Stimulated activated naive B cell treated with anti-CD40 and anti-IgM and Interleukin-4, amounts not matched to agents 10 μg/mL and 1 μg/mL and 100 μg/mL, for 72 hours (primary cell): ENCODE data around the gene RPL37A.

Experiments
- ATAC-seq, 2 donors: fragments of 150-1000 bp; cut with Tn5 transposase; replicated peaks; 2 replicates each; pipeline ENCODE4 v1.10.0; 2021; ENCODE audit warnings: moderate library complexity in 1 of 2
- DNase-seq: peaks from one replicate; pipeline ENCODE4 v3.0.0; 2021
- H3K27ac Mint-ChIP-seq: one replicate; pipeline ENCODE4 v1.8.0; 2022; ENCODE audit warnings: mild to moderate bottlenecking, mixed read lengths
- H3K27me3 Mint-ChIP-seq, 2 donors: one replicate each; pipeline ENCODE4 v1.8.0; 2022; ENCODE audit warnings: mixed read lengths in 2 of 2
- H3K36me3 Mint-ChIP-seq, 2 donors: one replicate each; pipeline ENCODE4 v1.8.0; 2022; ENCODE audit warnings: mixed read lengths in 2 of 2, mild to moderate bottlenecking in 1 of 2
- H3K4me1 Mint-ChIP-seq, 2 donors: one replicate each; pipeline ENCODE4 v1.8.0; 2022; ENCODE audit warnings: mixed read lengths in 2 of 2, mild to moderate bottlenecking in 1 of 2
- H3K4me3 Mint-ChIP-seq, 2 donors: one replicate each; pipeline ENCODE4 v1.8.0; 2022; ENCODE audit warnings: mild to moderate bottlenecking in 2 of 2, mixed read lengths in 2 of 2, moderate library complexity in 1 of 2
- H3K9me3 Mint-ChIP-seq, 2 donors: one replicate each; pipeline ENCODE4 v1.8.0; 2022; ENCODE audit warnings: mixed read lengths in 2 of 2, mild to moderate bottlenecking in 1 of 2

RPL37A gene

GRCh38 chr2:216538538-216538937 lies 39.9 kb downstream of the RPL37A start:
- peaks cover 0 to 2% of the 10 kb centered on the region in 2 donors for H3K4me1 Mint-ChIP-seq
- H3K9me3 Mint-ChIP-seq = no peaks in the 10 kb centered on the region
- peaks cover 0 to 4% of the 10 kb centered on the region in 2 donors for H3K36me3 Mint-ChIP-seq
- no peak for DNase-seq
- ATAC-seq = no peak
- H3K27ac Mint-ChIP-seq = no peak overlapping the region
- H3K4me3 Mint-ChIP-seq = no peak overlapping the region
- H3K27me3 Mint-ChIP-seq = peaks cover 14 to 20% of the 10 kb centered on the region in 2 donors

GRCh38 chr2:216539120-216539519 lies 40.5 kb downstream of the RPL37A start:
- Mint-ChIP-seq H3K9me3 (no peaks in the 10 kb centered on the region), H3K27me3 (peaks cover 14 to 20% of the 10 kb centered on the region in 2 donors), H3K27ac (no peak overlapping the region), H3K4me1 (peaks cover 0 to 2% of the 10 kb centered on the region in 2 donors), H3K4me3 (no peak overlapping the region), H3K36me3 (peaks cover 0 to 4% of the 10 kb centered on the region in 2 donors)
- ATAC-seq (no peak), DNase-seq (no peak)

- peaks cover 15 to 23% of the 10 kb centered on the region in 2 donors for H3K27me3 Mint-ChIP-seq
Measured at GRCh38 chr2:216539791-216540241, 41.2 kb downstream of the RPL37A start.

GRCh38 chr2:216540920-216541319 lies 42.3 kb downstream of the RPL37A start:
- H3K36me3 Mint-ChIP-seq = peaks cover 0 to 4% of the 10 kb centered on the region in 2 donors
- no peak overlapping the region for H3K4me3 Mint-ChIP-seq
- no peak overlapping the region for H3K27ac Mint-ChIP-seq
- ATAC-seq = no peak
- peaks cover 20 to 33% of the 10 kb centered on the region in 2 donors for H3K27me3 Mint-ChIP-seq
- peaks cover 0 to 2% of the 10 kb centered on the region in 2 donors for H3K4me1 Mint-ChIP-seq
- DNase-seq = no peak
- H3K9me3 Mint-ChIP-seq = no peaks in the 10 kb centered on the region

More at GRCh38 chr2:216539791-216540241, 41.2 kb downstream of the RPL37A start:
- DNase-seq (no peak), ATAC-seq (no peak)
- Mint-ChIP-seq H3K27ac (no peak overlapping the region), H3K4me1 (peaks cover 0 to 2% of the 10 kb centered on the region in 2 donors), H3K36me3 (peaks cover 0 to 4% of the 10 kb centered on the region in 2 donors), H3K9me3 (no peaks in the 10 kb centered on the region), H3K4me3 (no peak overlapping the region)

- ATAC-seq (no peak), DNase-seq (no peak)
- peaks cover 0 to 4% of the 10 kb centered on the region in 2 donors for H3K36me3 Mint-ChIP-seq
- peaks cover 0 to 2% of the 10 kb centered on the region in 2 donors for H3K4me1 Mint-ChIP-seq
- no peak overlapping the region for H3K4me3 Mint-ChIP-seq
- H3K27me3 Mint-ChIP-seq = peaks cover 20 to 33% of the 10 kb centered on the region in 2 donors
- no peak overlapping the region for H3K27ac Mint-ChIP-seq
- H3K9me3 Mint-ChIP-seq = no peaks in the 10 kb centered on the region
Measured at GRCh38 chr2:216541505-216541904, 42.9 kb downstream of the RPL37A start.

GRCh38 chr2:216545359-216545758 lies 46.7 kb downstream of the RPL37A start:
- peaks cover 23 to 43% of the 10 kb centered on the region in 2 donors for H3K27me3 Mint-ChIP-seq
- ATAC-seq (no peak), DNase-seq (no peak)
- no peaks in the 10 kb centered on the region for H3K36me3 Mint-ChIP-seq
- no peak overlapping the region for H3K4me3 Mint-ChIP-seq
- H3K27ac Mint-ChIP-seq = no peak overlapping the region
- no peaks in the 10 kb centered on the region for H3K4me1 Mint-ChIP-seq
- H3K9me3 Mint-ChIP-seq = no peaks in the 10 kb centered on the region

GRCh38 chr2:216546241-216546640 lies 47.6 kb downstream of the RPL37A start:
- Mint-ChIP-seq H3K27ac (no peak overlapping the region), H3K4me3 (no peak overlapping the region), H3K4me1 (no peaks in the 10 kb centered on the region), H3K27me3 (peaks cover 25 to 36% of the 10 kb centered on the region in 2 donors), H3K36me3 (no peaks in the 10 kb centered on the region), H3K9me3 (no peaks in the 10 kb centered on the region)
- DNase-seq (no peak), ATAC-seq (no peak)

- no peak overlapping the region for H3K4me3 Mint-ChIP-seq
- no peak overlapping the region for H3K27ac Mint-ChIP-seq
- DNase-seq (no peak), ATAC-seq (no peak)
- no peaks in the 10 kb centered on the region for H3K36me3 Mint-ChIP-seq
- no peaks in the 10 kb centered on the region for H3K4me1 Mint-ChIP-seq
- peaks cover 25 to 35% of the 10 kb centered on the region in 2 donors for H3K27me3 Mint-ChIP-seq
- no peaks in the 10 kb centered on the region for H3K9me3 Mint-ChIP-seq
Measured at GRCh38 chr2:216546641-216547403, 48.2 kb downstream of the RPL37A start.

GRCh38 chr2:216548901-216549331 lies 50.3 kb downstream of the RPL37A start:
- ATAC-seq (no peak), DNase-seq (no peak)
- Mint-ChIP-seq H3K4me1 (no peaks in the 10 kb centered on the region), H3K4me3 (no peak overlapping the region), H3K9me3 (no peaks in the 10 kb centered on the region), H3K27ac (no peak overlapping the region), H3K36me3 (no peaks in the 10 kb centered on the region), H3K27me3 (peaks cover 29 to 36% of the 10 kb centered on the region in 2 donors)

GRCh38 chr2:216549926-216550690 lies 51.5 kb downstream of the RPL37A start:
- Mint-ChIP-seq H3K36me3 (no peaks in the 10 kb centered on the region), H3K9me3 (no peaks in the 10 kb centered on the region), H3K27ac (no peak overlapping the region), H3K27me3 (peaks cover 25 to 31% of the 10 kb centered on the region in 2 donors), H3K4me1 (peaks cover under 1 to 2% of the 10 kb centered on the region in 2 donors), H3K4me3 (no peak overlapping the region)
- ATAC-seq (no peak), DNase-seq (no peak)

GRCh38 chr2:216551234-216552068 lies 52.8 kb downstream of the RPL37A start:
- ATAC-seq = no peak
- DNase-seq = no peak
- Mint-ChIP-seq H3K36me3 (peaks cover 0 to 1% of the 10 kb centered on the region in 2 donors), H3K4me3 (no peak overlapping the region), H3K9me3 (no peaks in the 10 kb centered on the region), H3K27ac (no peak overlapping the region), H3K4me1 (peaks cover 2 to 12% of the 10 kb centered on the region in 2 donors), H3K27me3 (peaks cover 23 to 30% of the 10 kb centered on the region in 2 donors)

- peaks cover 24 to 27% of the 10 kb centered on the region in 2 donors for H3K27me3 Mint-ChIP-seq
- no peak for DNase-seq
Measured at GRCh38 chr2:216553093-216553478, 54.4 kb downstream of the RPL37A start.

More at GRCh38 chr2:216553093-216553478, 54.4 kb downstream of the RPL37A start:
- Mint-ChIP-seq H3K36me3 (peaks cover 0 to 1% of the 10 kb centered on the region in 2 donors), H3K4me1 (peaks cover 2 to 12% of the 10 kb centered on the region in 2 donors), H3K4me3 (no peak overlapping the region), H3K27ac (no peak overlapping the region), H3K9me3 (no peaks in the 10 kb centered on the region)
- no peak for ATAC-seq
